Tibial nerve (tissue), 4 donors: ENCODE results near the gene STON2. TPM values are rescaled to one million over a fixed set of nuclear protein-coding genes. Genes with fewer than 3 reads are reported as not detected.
A peak's percentile ranks its signal among the peaks of the same experiment; 100 is the strongest.

Experiments used
- DNase-seq, 2 donors: peaks; one replicate each; pipeline ENCODE4 v3.0.0-alpha.2; 2019; ENCODE audit warnings: low spot score in 2 of 2
- H3K27ac ChIP-seq, 4 donors: fragments of 200-600 bp; sonication (generic) in 3 of 4; one replicate each; pipeline ENCODE4 v1.5.1; 2017 to 2019; ENCODE audit warnings: mild to moderate bottlenecking in 1 of 4
- H3K27me3 ChIP-seq, 2 donors: fragments of 200-600 bp; sonication (generic) in 1 of 2; one replicate each; pipeline versions ENCODE4 v1.5.1 to v1.6.0; 2017 to 2019
- H3K36me3 ChIP-seq, 3 donors: fragments of 200-600 bp; sonication (generic); one replicate each; pipeline ENCODE4 v1.5.1; 2018 to 2019
- H3K4me1 ChIP-seq, 4 donors: fragments of 200-600 bp; sonication (generic) in 3 of 4; one replicate each; pipeline ENCODE4 v1.5.1; 2017 to 2019
- H3K4me3 ChIP-seq, 4 donors: fragments of 200-600 bp; sonication (generic) in 3 of 4; one replicate each; pipeline ENCODE4 v1.5.1; 2017 to 2019; ENCODE audit warnings: mild to moderate bottlenecking in 1 of 4, moderate library complexity in 1 of 4
- H3K9me3 ChIP-seq, 4 donors: fragments of 200-600 bp; sonication (generic) in 3 of 4; one replicate each; pipeline ENCODE4 v1.5.1; 2017 to 2019
- CTCF ChIP-seq, 5 experiments: fragments of 200-600 bp in 3 of 5; fragments of 450-650 bp in 2 of 5; sonication (generic) in 3 of 5; IDR thresholded peaks; one replicate each; pipeline ENCODE4 v1.5.1; 2016 to 2019; ENCODE audit warnings: antibody characterized with exemption in 5 of 5, mild to moderate bottlenecking in 3 of 5, moderate library complexity in 2 of 5
- EP300 ChIP-seq, 2 donors: sonication (generic); formaldehyde crosslinking; IDR thresholded peaks; one replicate each; pipeline ENCODE4 v1.6.1; 2017; ENCODE audit warnings: antibody characterized with exemption in 2 of 2, mild to moderate bottlenecking in 1 of 2
- POLR2A ChIP-seq, 2 donors: fragments of 450-650 bp; IDR thresholded peaks; one replicate each; pipeline ENCODE4 v1.6.1; 2017; ENCODE audit warnings: antibody characterized with exemption in 2 of 2, mild to moderate bottlenecking in 2 of 2, moderate library complexity in 2 of 2
- WGBS, 2 donors: methylation state at CpG; one replicate each; pipeline ENCODE4 v1.1.5; 2018; 5-methylcytosine and 5-hydroxymethylcytosine counted together
- total RNA-seq, 4 donors: library from RNA; depleted of rRNA; stranded (reverse); fragments of >200 nt; gene quantifications; one replicate each; pipeline ENCODE4 v1.1.0, GENCODE V29; 2016

The STON2 gene
- total RNA-seq, 4 donors from 2014 or later, result 21.6 to 62.0 (median 34.7) TPM

GRCh38 chr14:81286574-81287370 is 113.4 kb downstream of the STON2 start:
- no peak overlapping the region for H3K4me3 ChIP-seq
- TF ChIP-seq CTCF (IDR thresholded peaks at IDR 0.05) (no peak), POLR2A (IDR thresholded peaks at IDR 0.05) (no peak), EP300 (IDR thresholded peaks at IDR 0.05) (no peak)
- no peaks in the 10 kb centered on the region for H3K9me3 ChIP-seq
- no peak overlapping the region for H3K27ac ChIP-seq
- WGBS, 2 donors, result 85 to 87% methylated on average over 8 of the region's 8 CpGs
- no peak for DNase-seq
- H3K27me3 ChIP-seq, result no peaks in the 10 kb centered on the region
- H3K36me3 ChIP-seq, result no peaks in the 10 kb centered on the region
- H3K4me1 ChIP-seq, result no peaks in the 10 kb centered on the region

GRCh38 chr14:81285245-81285644 is 114.9 kb downstream of the STON2 start:
- DNase-seq, result no peak
- Histone ChIP-seq H3K36me3 (no peaks in the 10 kb centered on the region), H3K9me3 (no peaks in the 10 kb centered on the region), H3K27ac (no peak overlapping the region), H3K4me3 (no peak overlapping the region), H3K27me3 (no peaks in the 10 kb centered on the region), H3K4me1 (no peaks in the 10 kb centered on the region)
- TF ChIP-seq EP300 (IDR thresholded peaks at IDR 0.05) (no peak), POLR2A (IDR thresholded peaks at IDR 0.05) (no peak)
- WGBS, 2 donors, result 82 to 93% methylated on average over 2 of the region's 2 CpGs

GRCh38 chr14:81281332-81281731 is 118.8 kb downstream of the STON2 start:
- H3K27ac ChIP-seq, result peak overlapping the region in 1 of 4 donors; percentile 28
- 53 to 63% methylated on average over 1 of the region's 1 CpG for WGBS, 2 donors
- TF ChIP-seq CTCF (IDR thresholded peaks at IDR 0.05), result no peak
- no peak for TF ChIP-seq EP300 (IDR thresholded peaks at IDR 0.05)
- no peak for TF ChIP-seq POLR2A (IDR thresholded peaks at IDR 0.05)
- no peaks in the 10 kb centered on the region for H3K27me3 ChIP-seq
- H3K4me1 ChIP-seq, result peaks cover 0 to 5% (median 2%) of the 10 kb centered on the region in 4 donors
- no peak overlapping the region for H3K4me3 ChIP-seq
- H3K9me3 ChIP-seq, result no peaks in the 10 kb centered on the region
- H3K36me3 ChIP-seq, result no peaks in the 10 kb centered on the region
- DNase-seq, result no peak

GRCh38 chr14:81280136-81280791 is 119.9 kb downstream of the STON2 start:
- H3K27ac ChIP-seq, result no peak overlapping the region
- H3K4me3 ChIP-seq, result no peak overlapping the region
- no peaks in the 10 kb centered on the region for H3K36me3 ChIP-seq
- no peaks in the 10 kb centered on the region for H3K9me3 ChIP-seq
- no peaks in the 10 kb centered on the region for H3K27me3 ChIP-seq
- peaks cover 0 to 9% (median 3%) of the 10 kb centered on the region in 4 donors for H3K4me1 ChIP-seq
- no peak for DNase-seq
- 91 to 95% methylated on average over 9 of the region's 9 CpGs for WGBS, 2 donors
- TF ChIP-seq POLR2A (IDR thresholded peaks at IDR 0.05) (no peak), EP300 (IDR thresholded peaks at IDR 0.05) (no peak), CTCF (IDR thresholded peaks at IDR 0.05) (no peak)

- TF ChIP-seq POLR2A (IDR thresholded peaks at IDR 0.05) (no peak), CTCF (IDR thresholded peaks at IDR 0.05) (no peak), EP300 (IDR thresholded peaks at IDR 0.05) (no peak)
Measured at GRCh38 chr14:81277096-81277495, 123.0 kb downstream of the STON2 start.

More at GRCh38 chr14:81277096-81277495, 123.0 kb downstream of the STON2 start:
- H3K4me3 ChIP-seq, result no peak overlapping the region
- no peak for DNase-seq
- no peaks in the 10 kb centered on the region for H3K27me3 ChIP-seq
- 92 to 96% methylated on average over 12 of the region's 12 CpGs for WGBS, 2 donors
- no peaks in the 10 kb centered on the region for H3K9me3 ChIP-seq
- H3K36me3 ChIP-seq, result no peaks in the 10 kb centered on the region
- H3K4me1 ChIP-seq, result peaks cover 0 to 32% (median 9%) of the 10 kb centered on the region in 4 donors
- H3K27ac ChIP-seq, result no peak overlapping the region
